Measurements from ENCODE around the gene FMO3.

- TF ChIP-seq EP300 (IDR thresholded peaks at IDR 0.05; ENCODE audit: borderline replicate concordance) (no peak), NFIC (IDR thresholded peaks at IDR 0.05) (no peak), RAD21 (IDR thresholded peaks at IDR 0.05; ENCODE audit: low read depth) (no peak), TCF12 (IDR thresholded peaks at IDR 0.05; ENCODE audit: low read depth) (no peak), REST (IDR thresholded peaks at IDR 0.05; ENCODE audit: low read depth) (no peak), YY1 (IDR thresholded peaks at IDR 0.05; ENCODE audit: low read depth) (no peak), ZBTB7A (IDR thresholded peaks at IDR 0.05; ENCODE audit: low read depth) (no peak)
Observed at GRCh38 chr1:171087896-171088295, 2.8 kb upstream of the FMO3 start.
